Trophoblast cell (in vitro differentiated cells and primary cell): ENCODE data around the gene MAP3K20.
"Not testable (repeated sequence)": the region's sequence is repeated elsewhere in the genome, so short reads cannot be mapped to it uniquely, and the experiment has no call there.

Source experiments
- DNase-seq, 2 donors: peaks; one replicate each; pipeline ENCODE4 v3.0.0-alpha.2; 2016
- H2AFZ ChIP-seq: 2 replicates; pipeline ENCODE4 v1.6.1; 2013; ENCODE audit warnings: low read length, moderate library complexity, mild to moderate bottlenecking; ENCODE audit not compliant: insufficient read depth, poor library complexity
- H2AK5ac ChIP-seq: 2 replicates; pipeline ENCODE4 v1.6.1; 2013; ENCODE audit warnings: mild to moderate bottlenecking, low read length
- H2BK120ac ChIP-seq: 2 replicates; pipeline ENCODE4 v1.6.1; 2013; ENCODE audit warnings: low read length, mild to moderate bottlenecking, moderate library complexity; ENCODE audit not compliant: insufficient read depth, poor library complexity
- H2BK12ac ChIP-seq: 2 replicates; pipeline ENCODE4 v1.6.1; 2013; ENCODE audit warnings: mild to moderate bottlenecking, low read length, moderate library complexity
- H2BK5ac ChIP-seq: 2 replicates; pipeline ENCODE4 v1.6.1; 2013; ENCODE audit warnings: low read length, low read depth, moderate library complexity, mild to moderate bottlenecking; ENCODE audit not compliant: poor library complexity
- H3K14ac ChIP-seq: 2 replicates; pipeline ENCODE4 v1.6.1; 2013; ENCODE audit warnings: mild to moderate bottlenecking, low read length
- H3K18ac ChIP-seq: 2 replicates; pipeline ENCODE4 v1.6.1; 2013; ENCODE audit warnings: mild to moderate bottlenecking, low read length
- H3K23ac ChIP-seq: 2 replicates; pipeline ENCODE4 v1.6.1; 2013; ENCODE audit warnings: low read length
- H3K27ac ChIP-seq: 2 replicates; pipeline ENCODE4 v1.5.1; 2013; ENCODE audit warnings: low read depth, mild to moderate bottlenecking, inconsistent platforms, low read length, moderate library complexity
- H3K27me3 ChIP-seq: 2 replicates; pipeline ENCODE4 v1.6.1; 2013; ENCODE audit warnings: inconsistent platforms, mild to moderate bottlenecking, low read length, moderate library complexity; ENCODE audit not compliant: insufficient read depth
- H3K36me3 ChIP-seq, 2 experiments: 1 replicate in 1 of 2; 2 replicates in 1 of 2; pipeline ENCODE4 v1.6.1; 2013; ENCODE audit warnings: low read length in 2 of 2, mild to moderate bottlenecking in 2 of 2, moderate library complexity in 1 of 2; ENCODE audit not compliant: insufficient read depth in 2 of 2, control insufficient read depth in 1 of 2
- H3K4ac ChIP-seq: 2 replicates; pipeline ENCODE4 v1.6.1; 2013; ENCODE audit warnings: low read depth, mild to moderate bottlenecking, low read length, moderate library complexity
- H3K4me1 ChIP-seq, 2 experiments: 1 replicate in 1 of 2; 2 replicates in 1 of 2; pipeline ENCODE4 v1.6.1; 2013; ENCODE audit warnings: low read length in 2 of 2, mild to moderate bottlenecking in 2 of 2, moderate library complexity in 1 of 2; ENCODE audit not compliant: insufficient read depth in 2 of 2, control insufficient read depth in 1 of 2
- H3K4me2 ChIP-seq: 2 replicates; pipeline ENCODE4 v1.6.1; 2013; ENCODE audit warnings: inconsistent platforms, mild to moderate bottlenecking, low read length, moderate library complexity
- H3K4me3 ChIP-seq: 2 replicates; pipeline ENCODE4 v1.5.1; 2013; ENCODE audit warnings: mild to moderate bottlenecking, low read depth, low read length, inconsistent platforms
- H3K79me1 ChIP-seq: one replicate; pipeline ENCODE4 v1.6.1; 2013; ENCODE audit warnings: low read length
- H3K79me2 ChIP-seq: 2 replicates; pipeline ENCODE4 v1.6.1; 2013; ENCODE audit warnings: low read length, mild to moderate bottlenecking; ENCODE audit not compliant: control insufficient read depth, insufficient read depth, poor library complexity
- H3K9ac ChIP-seq: 2 replicates; pipeline ENCODE4 v1.6.1; 2013; ENCODE audit warnings: mild to moderate bottlenecking, low read length
- H3K9me3 ChIP-seq: 2 replicates; pipeline ENCODE4 v1.6.1; 2013; ENCODE audit warnings: low read depth, mild to moderate bottlenecking, control low read depth, inconsistent platforms, low read length; ENCODE audit not compliant: insufficient read depth
- H4K12ac ChIP-seq: 2 replicates; pipeline ENCODE4 v1.6.1; 2013; ENCODE audit warnings: low read depth, mild to moderate bottlenecking, low read length, moderate library complexity
- H4K8ac ChIP-seq: 2 replicates; pipeline ENCODE4 v1.6.1; 2013; ENCODE audit warnings: low read depth, mild to moderate bottlenecking, low read length, moderate library complexity
- H4K91ac ChIP-seq: one replicate; pipeline ENCODE4 v1.6.1; 2013; ENCODE audit warnings: low read depth, mild to moderate bottlenecking, low read length, moderate library complexity
- WGBS: extraction: QIAGEN DNeasy Blood & Tissue Kit; methylation state at CpG from one replicate; pipeline ENCODE4 v1.1.7; 2013; ENCODE audit warnings: missing lambda C conversion rate; ENCODE audit not compliant: insufficient read length, insufficient coverage; ENCODE audit errors: extremely low coverage; 5-methylcytosine and 5-hydroxymethylcytosine counted together

MAP3K20 gene

DNA sequence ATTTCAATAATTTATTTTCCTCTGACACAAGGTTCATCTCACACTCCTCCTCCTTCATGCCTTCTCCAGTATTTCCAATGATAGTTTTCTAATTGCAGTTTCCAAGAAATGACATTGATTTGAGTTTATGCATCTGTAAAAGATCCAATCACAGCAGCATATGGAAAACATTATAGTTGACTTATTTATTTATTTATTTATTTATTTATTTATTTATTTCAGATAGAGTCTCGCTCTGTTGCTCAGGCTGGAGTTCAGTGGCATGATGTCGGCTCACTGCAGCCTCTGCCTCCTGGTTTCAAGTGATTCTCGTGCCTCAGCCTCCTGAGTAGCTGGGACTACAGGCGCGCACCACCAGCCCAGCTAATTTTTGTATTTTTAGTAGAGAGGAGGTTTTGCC is 52.5 kb downstream of the MAP3K20 start:
- H3K18ac ChIP-seq, H2BK12ac ChIP-seq, H2BK5ac ChIP-seq, H3K9me3 ChIP-seq, H3K4me2 ChIP-seq, H3K36me3 ChIP-seq, H3K4ac ChIP-seq, H3K23ac ChIP-seq, H3K27ac ChIP-seq, H2AFZ ChIP-seq, H3K79me2 ChIP-seq, H3K14ac ChIP-seq, H4K12ac ChIP-seq, H3K4me1 ChIP-seq, H4K8ac ChIP-seq, H3K79me1 ChIP-seq, H3K27me3 ChIP-seq, H3K9ac ChIP-seq, H4K91ac ChIP-seq, H2BK120ac ChIP-seq, H3K4me3 ChIP-seq, H2AK5ac ChIP-seq: not testable (repeated sequence)
- no CpG with 5 or more reads among the region's 5 CpGs for WGBS
- peak in 1 of 2 donors; percentile 8 for DNase-seq

DNA sequence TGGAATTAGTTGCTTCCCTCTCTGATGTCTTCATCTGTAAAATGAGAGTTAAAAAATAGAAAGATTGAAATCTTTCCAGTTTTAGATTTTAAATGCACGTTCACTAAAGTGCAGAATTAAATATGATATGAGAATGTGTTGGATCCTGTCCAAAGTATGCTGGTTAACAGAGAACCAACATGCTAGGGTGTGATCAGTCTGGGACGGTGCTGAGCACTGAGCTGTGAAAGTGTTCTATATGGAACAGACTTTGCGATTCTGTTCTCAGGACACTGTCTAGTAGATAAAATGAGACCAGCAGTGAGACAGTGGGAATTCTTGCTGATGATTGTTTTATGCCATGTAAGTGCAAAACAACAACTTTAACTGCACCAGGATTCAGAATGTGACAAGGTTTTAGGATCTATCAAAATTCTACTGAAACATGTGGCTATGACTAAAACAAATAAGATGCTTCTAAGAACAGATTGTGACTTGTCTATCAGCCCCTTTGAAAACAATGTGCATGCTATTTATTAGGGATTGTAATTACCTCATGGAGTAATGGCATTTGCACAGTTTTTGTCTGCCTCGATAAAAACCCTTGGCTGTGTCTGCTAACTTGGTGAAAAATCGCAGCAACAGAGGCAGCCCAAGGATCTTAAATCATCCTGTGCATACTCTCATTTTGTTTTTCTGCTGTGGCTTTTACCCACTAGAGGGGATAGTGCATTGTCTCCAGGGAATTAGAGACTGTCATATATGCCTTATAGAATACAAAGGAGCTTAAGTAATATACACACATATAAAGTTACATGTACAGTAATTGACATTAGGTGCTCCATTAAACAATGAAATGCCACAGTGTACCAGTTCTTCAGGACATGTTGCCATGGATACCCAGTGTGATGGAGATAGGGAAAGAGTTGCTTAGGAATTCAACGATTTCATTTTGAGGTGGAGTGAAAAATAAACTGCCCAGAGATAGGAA is 55.1 kb downstream of the MAP3K20 start:
- H3K79me2 ChIP-seq: no peaks in the 10 kb centered on the region
- no peak overlapping the region for H2BK12ac ChIP-seq
- no peak overlapping the region for H3K27ac ChIP-seq
- no peak overlapping the region for H2AK5ac ChIP-seq
- no peak overlapping the region for H3K14ac ChIP-seq
- H3K79me1 ChIP-seq: no peaks in the 10 kb centered on the region
- no peaks in the 10 kb centered on the region for H3K36me3 ChIP-seq
- H4K91ac ChIP-seq: no peak overlapping the region
- no peak overlapping the region for H2BK5ac ChIP-seq
- no peaks in the 10 kb centered on the region for H3K27me3 ChIP-seq
- H3K18ac ChIP-seq: no peak overlapping the region
- no peak overlapping the region for H3K4me2 ChIP-seq
- no peaks in the 10 kb centered on the region for H3K9me3 ChIP-seq
- no peak overlapping the region for H3K4me3 ChIP-seq
- H4K8ac ChIP-seq: no peak overlapping the region
- H2BK120ac ChIP-seq: no peak overlapping the region
- no peak overlapping the region for H3K9ac ChIP-seq
- WGBS: no CpG with 5 or more reads among the region's 6 CpGs
- no peak overlapping the region for H4K12ac ChIP-seq
- no peak overlapping the region for H3K4ac ChIP-seq
- H2AFZ ChIP-seq: no peak overlapping the region
- H3K4me1 ChIP-seq: peaks cover 0 to 2% of the 10 kb centered on the region in 2 experiments
- no peak overlapping the region for H3K23ac ChIP-seq
- DNase-seq: no peak

DNA sequence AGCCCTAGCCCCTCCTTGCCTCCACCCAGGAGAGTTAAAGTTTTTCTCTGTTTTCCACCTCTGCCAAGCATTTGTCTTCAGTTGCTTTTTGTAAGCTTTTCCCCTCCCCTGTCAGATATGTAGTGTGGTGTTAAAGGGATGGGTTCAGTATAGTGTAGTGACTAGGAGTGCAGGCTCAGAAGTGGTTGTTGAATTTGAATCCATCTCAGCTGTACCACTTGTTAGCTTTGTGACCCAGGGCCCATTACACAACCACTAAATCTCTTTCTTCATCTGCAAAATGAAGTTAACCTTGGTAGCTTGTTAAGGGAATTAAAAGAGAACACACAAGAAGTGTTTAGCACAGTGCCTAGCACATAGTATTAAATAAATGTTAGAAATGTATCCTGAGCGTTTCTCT is 56.9 kb downstream of the MAP3K20 start:
- no peaks in the 10 kb centered on the region for H3K27me3 ChIP-seq
- H2BK12ac ChIP-seq: no peak overlapping the region
- DNase-seq: no peak
- no peak overlapping the region for H2BK120ac ChIP-seq
- H3K79me2 ChIP-seq: no peaks in the 10 kb centered on the region
- H3K4ac ChIP-seq: no peak overlapping the region
- H2AFZ ChIP-seq: no peak overlapping the region
- no peaks in the 10 kb centered on the region for H3K36me3 ChIP-seq
- no peak overlapping the region for H3K14ac ChIP-seq
- no peaks in the 10 kb centered on the region for H3K79me1 ChIP-seq
- no peaks in the 10 kb centered on the region for H3K9me3 ChIP-seq
- no peak overlapping the region for H4K91ac ChIP-seq
- no peak overlapping the region for H3K4me2 ChIP-seq
- no peak overlapping the region for H3K4me3 ChIP-seq
- H2AK5ac ChIP-seq: no peak overlapping the region
- H3K18ac ChIP-seq: no peak overlapping the region
- no peak overlapping the region for H3K9ac ChIP-seq
- no peak overlapping the region for H3K23ac ChIP-seq
- H4K8ac ChIP-seq: no peak overlapping the region
- H3K4me1 ChIP-seq: peaks cover 0 to 2% of the 10 kb centered on the region in 2 experiments
- H3K27ac ChIP-seq: no peak overlapping the region
- no CpG with 5 or more reads among the region's 1 CpG for WGBS
- no peak overlapping the region for H2BK5ac ChIP-seq
- no peak overlapping the region for H4K12ac ChIP-seq

DNA sequence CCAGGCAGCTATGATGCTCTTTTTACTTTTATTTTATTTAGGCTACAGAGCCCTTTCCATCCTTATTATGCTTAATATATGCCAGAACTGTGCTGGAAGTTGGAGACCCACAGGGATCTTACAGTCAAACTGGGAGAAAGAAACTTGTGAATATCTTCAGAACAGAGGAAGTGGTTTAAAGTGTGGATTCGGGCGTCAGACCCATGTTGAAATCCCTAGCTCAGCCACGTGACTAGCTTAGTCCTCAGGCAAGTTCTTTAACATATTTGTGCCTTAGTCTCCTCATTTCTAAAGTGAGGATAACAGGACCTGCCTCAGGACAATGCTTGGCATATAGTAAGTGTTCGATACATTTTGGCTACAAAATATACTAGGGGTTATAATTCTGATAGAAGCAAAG is 59.1 kb downstream of the MAP3K20 start:
- no peak overlapping the region for H3K14ac ChIP-seq
- H3K4me1 ChIP-seq: peaks cover 0 to 2% of the 10 kb centered on the region in 2 experiments
- H4K91ac ChIP-seq: no peak overlapping the region
- no peak overlapping the region for H4K12ac ChIP-seq
- H3K27ac ChIP-seq: no peak overlapping the region
- no peaks in the 10 kb centered on the region for H3K36me3 ChIP-seq
- H3K79me1 ChIP-seq: no peaks in the 10 kb centered on the region
- no peak overlapping the region for H2BK12ac ChIP-seq
- peak; percentile 63 to 79 for DNase-seq
- no peaks in the 10 kb centered on the region for H3K9me3 ChIP-seq
- no peaks in the 10 kb centered on the region for H3K27me3 ChIP-seq
- H2BK5ac ChIP-seq: no peak overlapping the region
- H4K8ac ChIP-seq: no peak overlapping the region
- H3K18ac ChIP-seq: no peak overlapping the region
- WGBS: no CpG with 5 or more reads among the region's 4 CpGs
- no peak overlapping the region for H3K23ac ChIP-seq
- H3K4me3 ChIP-seq: no peak overlapping the region
- no peaks in the 10 kb centered on the region for H3K79me2 ChIP-seq
- H3K4me2 ChIP-seq: no peak overlapping the region
- H3K4ac ChIP-seq: no peak overlapping the region
- H3K9ac ChIP-seq: no peak overlapping the region
- no peak overlapping the region for H2AK5ac ChIP-seq
- H2AFZ ChIP-seq: no peak overlapping the region
- H2BK120ac ChIP-seq: no peak overlapping the region
